Measurements from ENCODE around the gene SLCO2A1.

The SLCO2A1 gene

DNA sequence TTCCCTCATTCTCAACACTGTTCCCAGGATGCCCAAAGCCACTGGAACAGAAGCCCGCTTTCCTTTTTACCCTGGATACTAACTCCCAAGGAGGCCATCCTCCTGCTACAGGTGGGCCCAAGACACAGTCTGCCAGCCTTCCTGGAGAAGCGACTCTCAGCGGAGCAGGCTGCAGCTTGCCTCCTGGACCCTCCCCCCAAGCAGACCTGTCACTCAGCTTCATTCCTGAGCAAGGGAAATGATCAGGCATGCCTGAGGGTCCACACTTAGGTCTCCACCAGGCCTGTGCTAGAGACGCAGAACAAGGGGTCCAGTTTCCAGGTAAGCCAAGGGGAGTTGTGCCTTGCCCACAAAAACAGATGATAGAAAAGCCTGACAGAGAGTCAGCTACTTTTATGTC lies 62.8 kb downstream of the SLCO2A1 start:
- TF ChIP-seq BACH2 (CRISPR knock-in tag; IDR thresholded peaks at IDR 0.05; ENCODE audit: borderline replicate concordance) (no peak), ZNF70 (CRISPR knock-in tag; IDR thresholded peaks at IDR 0.05) (no peak), GLIS3 (CRISPR knock-in tag; IDR thresholded peaks at IDR 0.05) (no peak), SNAI2 (CRISPR knock-in tag; IDR thresholded peaks at IDR 0.05) (no peak), RARB (CRISPR knock-in tag; IDR thresholded peaks at IDR 0.05) (no peak), ZNF8 (CRISPR knock-in tag; IDR thresholded peaks at IDR 0.05) (no peak), ZFP30 (CRISPR knock-in tag; IDR thresholded peaks at IDR 0.05) (no peak), ZFP3 (CRISPR knock-in tag; IDR thresholded peaks at IDR 0.05) (no peak), ESRRG (CRISPR knock-in tag; IDR thresholded peaks at IDR 0.05) (no peak), ISL1 (CRISPR knock-in tag; IDR thresholded peaks at IDR 0.05) (no peak), ARNTL (CRISPR knock-in tag; IDR thresholded peaks at IDR 0.05; ENCODE audit: borderline replicate concordance, low read depth) (no peak), OSR1 (CRISPR knock-in tag; IDR thresholded peaks at IDR 0.05) (no peak), ZC3H10 (CRISPR knock-in tag; IDR thresholded peaks at IDR 0.05) (no peak), CSDC2 (CRISPR knock-in tag; IDR thresholded peaks at IDR 0.05) (no peak)
- TF ChIP-seq, protein P1, sequence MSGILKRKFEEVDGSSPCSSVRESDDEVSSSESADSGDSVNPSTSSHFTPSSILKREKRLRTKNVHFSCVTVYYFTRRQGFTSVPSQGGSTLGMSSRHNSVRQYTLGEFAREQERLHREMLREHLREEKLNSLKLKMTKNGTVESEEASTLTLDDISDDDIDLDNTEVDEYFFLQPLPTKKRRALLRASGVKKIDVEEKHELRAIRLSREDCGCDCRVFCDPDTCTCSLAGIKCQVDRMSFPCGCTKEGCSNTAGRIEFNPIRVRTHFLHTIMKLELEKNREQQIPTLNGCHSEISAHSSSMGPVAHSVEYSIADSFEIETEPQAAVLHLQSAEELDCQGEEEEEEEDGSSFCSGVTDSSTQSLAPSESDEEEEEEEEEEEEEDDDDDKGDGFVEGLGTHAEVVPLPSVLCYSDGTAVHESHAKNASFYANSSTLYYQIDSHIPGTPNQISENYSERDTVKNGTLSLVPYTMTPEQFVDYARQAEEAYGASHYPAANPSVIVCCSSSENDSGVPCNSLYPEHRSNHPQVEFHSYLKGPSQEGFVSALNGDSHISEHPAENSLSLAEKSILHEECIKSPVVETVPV (CRISPR knock-in tag; IDR thresholded peaks at IDR 0.05) = no peak
- TF ChIP-seq, protein P2, sequence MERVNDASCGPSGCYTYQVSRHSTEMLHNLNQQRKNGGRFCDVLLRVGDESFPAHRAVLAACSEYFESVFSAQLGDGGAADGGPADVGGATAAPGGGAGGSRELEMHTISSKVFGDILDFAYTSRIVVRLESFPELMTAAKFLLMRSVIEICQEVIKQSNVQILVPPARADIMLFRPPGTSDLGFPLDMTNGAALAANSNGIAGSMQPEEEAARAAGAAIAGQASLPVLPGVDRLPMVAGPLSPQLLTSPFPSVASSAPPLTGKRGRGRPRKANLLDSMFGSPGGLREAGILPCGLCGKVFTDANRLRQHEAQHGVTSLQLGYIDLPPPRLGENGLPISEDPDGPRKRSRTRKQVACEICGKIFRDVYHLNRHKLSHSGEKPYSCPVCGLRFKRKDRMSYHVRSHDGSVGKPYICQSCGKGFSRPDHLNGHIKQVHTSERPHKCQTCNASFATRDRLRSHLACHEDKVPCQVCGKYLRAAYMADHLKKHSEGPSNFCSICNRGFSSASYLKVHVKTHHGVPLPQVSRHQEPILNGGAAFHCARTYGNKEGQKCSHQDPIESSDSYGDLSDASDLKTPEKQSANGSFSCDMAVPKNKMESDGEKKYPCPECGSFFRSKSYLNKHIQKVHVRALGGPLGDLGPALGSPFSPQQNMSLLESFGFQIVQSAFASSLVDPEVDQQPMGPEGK (CRISPR knock-in tag; IDR thresholded peaks at IDR 0.05; ENCODE audit: borderline replicate concordance) = no peak
- TF ChIP-seq, protein P3, sequence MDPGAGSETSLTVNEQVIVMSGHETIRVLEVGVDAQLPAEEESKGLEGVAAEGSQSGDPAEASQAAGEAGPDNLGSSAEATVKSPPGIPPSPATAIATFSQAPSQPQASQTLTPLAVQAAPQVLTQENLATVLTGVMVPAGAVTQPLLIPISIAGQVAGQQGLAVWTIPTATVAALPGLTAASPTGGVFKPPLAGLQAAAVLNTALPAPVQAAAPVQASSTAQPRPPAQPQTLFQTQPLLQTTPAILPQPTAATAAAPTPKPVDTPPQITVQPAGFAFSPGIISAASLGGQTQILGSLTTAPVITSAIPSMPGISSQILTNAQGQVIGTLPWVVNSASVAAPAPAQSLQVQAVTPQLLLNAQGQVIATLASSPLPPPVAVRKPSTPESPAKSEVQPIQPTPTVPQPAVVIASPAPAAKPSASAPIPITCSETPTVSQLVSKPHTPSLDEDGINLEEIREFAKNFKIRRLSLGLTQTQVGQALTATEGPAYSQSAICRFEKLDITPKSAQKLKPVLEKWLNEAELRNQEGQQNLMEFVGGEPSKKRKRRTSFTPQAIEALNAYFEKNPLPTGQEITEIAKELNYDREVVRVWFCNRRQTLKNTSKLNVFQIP (CRISPR knock-in tag; IDR thresholded peaks at IDR 0.05; ENCODE audit: borderline replicate concordance, low read depth) = no peak
- TF ChIP-seq, protein P4, sequence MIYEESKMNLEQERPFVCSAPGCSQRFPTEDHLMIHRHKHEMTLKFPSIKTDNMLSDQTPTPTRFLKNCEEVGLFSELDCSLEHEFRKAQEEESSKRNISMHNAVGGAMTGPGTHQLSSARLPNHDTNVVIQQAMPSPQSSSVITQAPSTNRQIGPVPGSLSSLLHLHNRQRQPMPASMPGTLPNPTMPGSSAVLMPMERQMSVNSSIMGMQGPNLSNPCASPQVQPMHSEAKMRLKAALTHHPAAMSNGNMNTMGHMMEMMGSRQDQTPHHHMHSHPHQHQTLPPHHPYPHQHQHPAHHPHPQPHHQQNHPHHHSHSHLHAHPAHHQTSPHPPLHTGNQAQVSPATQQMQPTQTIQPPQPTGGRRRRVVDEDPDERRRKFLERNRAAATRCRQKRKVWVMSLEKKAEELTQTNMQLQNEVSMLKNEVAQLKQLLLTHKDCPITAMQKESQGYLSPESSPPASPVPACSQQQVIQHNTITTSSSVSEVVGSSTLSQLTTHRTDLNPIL (CRISPR knock-in tag; IDR thresholded peaks at IDR 0.05; ENCODE audit: low read depth) = no peak
- TF ChIP-seq, protein P5, sequence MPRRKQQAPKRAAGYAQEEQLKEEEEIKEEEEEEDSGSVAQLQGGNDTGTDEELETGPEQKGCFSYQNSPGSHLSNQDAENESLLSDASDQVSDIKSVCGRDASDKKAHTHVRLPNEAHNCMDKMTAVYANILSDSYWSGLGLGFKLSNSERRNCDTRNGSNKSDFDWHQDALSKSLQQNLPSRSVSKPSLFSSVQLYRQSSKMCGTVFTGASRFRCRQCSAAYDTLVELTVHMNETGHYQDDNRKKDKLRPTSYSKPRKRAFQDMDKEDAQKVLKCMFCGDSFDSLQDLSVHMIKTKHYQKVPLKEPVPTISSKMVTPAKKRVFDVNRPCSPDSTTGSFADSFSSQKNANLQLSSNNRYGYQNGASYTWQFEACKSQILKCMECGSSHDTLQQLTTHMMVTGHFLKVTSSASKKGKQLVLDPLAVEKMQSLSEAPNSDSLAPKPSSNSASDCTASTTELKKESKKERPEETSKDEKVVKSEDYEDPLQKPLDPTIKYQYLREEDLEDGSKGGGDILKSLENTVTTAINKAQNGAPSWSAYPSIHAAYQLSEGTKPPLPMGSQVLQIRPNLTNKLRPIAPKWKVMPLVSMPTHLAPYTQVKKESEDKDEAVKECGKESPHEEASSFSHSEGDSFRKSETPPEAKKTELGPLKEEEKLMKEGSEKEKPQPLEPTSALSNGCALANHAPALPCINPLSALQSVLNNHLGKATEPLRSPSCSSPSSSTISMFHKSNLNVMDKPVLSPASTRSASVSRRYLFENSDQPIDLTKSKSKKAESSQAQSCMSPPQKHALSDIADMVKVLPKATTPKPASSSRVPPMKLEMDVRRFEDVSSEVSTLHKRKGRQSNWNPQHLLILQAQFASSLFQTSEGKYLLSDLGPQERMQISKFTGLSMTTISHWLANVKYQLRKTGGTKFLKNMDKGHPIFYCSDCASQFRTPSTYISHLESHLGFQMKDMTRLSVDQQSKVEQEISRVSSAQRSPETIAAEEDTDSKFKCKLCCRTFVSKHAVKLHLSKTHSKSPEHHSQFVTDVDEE (CRISPR knock-in tag; IDR thresholded peaks at IDR 0.05) = no peak
- ATAC-seq = no peak

DNA sequence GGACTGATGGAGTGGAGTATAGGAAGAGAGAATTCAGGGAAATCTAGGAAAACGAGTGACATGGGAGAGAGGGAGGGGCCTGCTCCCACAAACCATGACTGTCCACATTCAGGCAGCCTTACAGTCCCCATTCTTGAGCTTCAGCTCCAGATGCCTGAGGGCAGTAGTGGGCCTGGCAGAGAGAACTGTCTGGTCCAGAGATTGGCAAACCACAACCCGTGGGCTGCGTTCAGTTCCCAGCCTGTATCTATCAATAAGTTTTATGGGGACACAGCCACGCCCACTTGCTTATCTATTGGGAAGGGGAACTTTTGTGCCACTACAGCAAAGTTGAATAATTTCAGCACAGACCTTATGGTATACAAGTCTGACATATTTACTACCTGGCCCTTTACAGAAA lies 63.8 kb downstream of the SLCO2A1 start:
- no peak for ATAC-seq
- TF ChIP-seq ISL1 (CRISPR knock-in tag; IDR thresholded peaks at IDR 0.05) (no peak), TCF4 (CRISPR knock-in tag; IDR thresholded peaks at IDR 0.05; ENCODE audit: borderline replicate concordance) (no peak), ZC3H10 (CRISPR knock-in tag; IDR thresholded peaks at IDR 0.05) (no peak), GLIS3 (CRISPR knock-in tag; IDR thresholded peaks at IDR 0.05) (no peak), TOX (CRISPR knock-in tag; IDR thresholded peaks at IDR 0.05; ENCODE audit: borderline replicate concordance) (no peak), OSR1 (CRISPR knock-in tag; IDR thresholded peaks at IDR 0.05) (no peak), PPARA (CRISPR knock-in tag; IDR thresholded peaks at IDR 0.05; ENCODE audit: borderline replicate concordance) (no peak), RARB (CRISPR knock-in tag; IDR thresholded peaks at IDR 0.05) (no peak), ZNF8 (CRISPR knock-in tag; IDR thresholded peaks at IDR 0.05) (no peak), ZNF70 (CRISPR knock-in tag; IDR thresholded peaks at IDR 0.05) (no peak), ZFP3 (CRISPR knock-in tag; IDR thresholded peaks at IDR 0.05) (no peak), ESRRG (CRISPR knock-in tag; IDR thresholded peaks at IDR 0.05) (no peak), CSDC2 (CRISPR knock-in tag; IDR thresholded peaks at IDR 0.05) (no peak), BACH2 (CRISPR knock-in tag; IDR thresholded peaks at IDR 0.05; ENCODE audit: borderline replicate concordance) (no peak), ZFP30 (CRISPR knock-in tag; IDR thresholded peaks at IDR 0.05) (no peak)
- TF ChIP-seq, protein P3 (CRISPR knock-in tag; IDR thresholded peaks at IDR 0.05; ENCODE audit: borderline replicate concordance, low read depth) = no peak
- TF ChIP-seq, protein P1 (CRISPR knock-in tag; IDR thresholded peaks at IDR 0.05) = no peak
- TF ChIP-seq, protein P2 (CRISPR knock-in tag; IDR thresholded peaks at IDR 0.05; ENCODE audit: borderline replicate concordance) = no peak
